Hematopoietic multipotent progenitor cell treated with erythropoietin and hydrocortisone succinate and interleukin-3 and kit ligand, for 8 days (in vitro differentiated cells): ENCODE data around the gene XXYLT1.
"Not testable (repeated sequence)": the region's sequence is repeated elsewhere in the genome, so short reads cannot be mapped to it uniquely, and the experiment has no call there.

ENCODE experiments used
- DNase-seq: peaks from one replicate; pipeline ENCODE4 v3.0.0-alpha.2; 2015

XXYLT1 gene

DNA sequence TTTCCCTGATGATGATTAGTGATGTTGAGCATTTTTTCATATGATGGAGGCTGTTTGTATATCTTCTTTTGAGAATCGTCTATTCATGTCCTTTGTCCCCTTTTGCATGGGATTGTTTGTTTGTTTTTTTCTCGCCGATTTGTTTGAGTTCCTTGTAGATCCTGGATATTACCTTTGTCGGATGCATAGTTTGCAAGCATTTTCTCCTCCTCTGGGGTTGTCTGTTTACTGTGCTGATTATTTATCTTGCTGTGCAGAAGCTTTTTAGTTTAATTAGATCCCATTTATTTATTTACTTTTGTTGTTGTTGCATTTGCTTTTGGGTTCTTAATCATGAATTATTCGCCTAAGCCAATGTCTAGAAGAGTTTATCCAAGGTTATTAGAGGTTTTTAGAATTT, 232.8 kb downstream of the XXYLT1 start:
- DNase-seq, result no peak

GRCh38 chr3:195037586-195037985, 233.4 kb downstream of the XXYLT1 start:
- not testable (repeated sequence) for DNase-seq

- DNase-seq, result no peak
Measured at GRCh38 chr3:195036974-195037373, 234.0 kb downstream of the XXYLT1 start.

- no peak for DNase-seq
Measured at GRCh38 chr3:195036574-195036973, 234.4 kb downstream of the XXYLT1 start.

- DNase-seq, result no peak
Measured at GRCh38 chr3:195036203-195036505, 234.8 kb downstream of the XXYLT1 start.

DNA sequence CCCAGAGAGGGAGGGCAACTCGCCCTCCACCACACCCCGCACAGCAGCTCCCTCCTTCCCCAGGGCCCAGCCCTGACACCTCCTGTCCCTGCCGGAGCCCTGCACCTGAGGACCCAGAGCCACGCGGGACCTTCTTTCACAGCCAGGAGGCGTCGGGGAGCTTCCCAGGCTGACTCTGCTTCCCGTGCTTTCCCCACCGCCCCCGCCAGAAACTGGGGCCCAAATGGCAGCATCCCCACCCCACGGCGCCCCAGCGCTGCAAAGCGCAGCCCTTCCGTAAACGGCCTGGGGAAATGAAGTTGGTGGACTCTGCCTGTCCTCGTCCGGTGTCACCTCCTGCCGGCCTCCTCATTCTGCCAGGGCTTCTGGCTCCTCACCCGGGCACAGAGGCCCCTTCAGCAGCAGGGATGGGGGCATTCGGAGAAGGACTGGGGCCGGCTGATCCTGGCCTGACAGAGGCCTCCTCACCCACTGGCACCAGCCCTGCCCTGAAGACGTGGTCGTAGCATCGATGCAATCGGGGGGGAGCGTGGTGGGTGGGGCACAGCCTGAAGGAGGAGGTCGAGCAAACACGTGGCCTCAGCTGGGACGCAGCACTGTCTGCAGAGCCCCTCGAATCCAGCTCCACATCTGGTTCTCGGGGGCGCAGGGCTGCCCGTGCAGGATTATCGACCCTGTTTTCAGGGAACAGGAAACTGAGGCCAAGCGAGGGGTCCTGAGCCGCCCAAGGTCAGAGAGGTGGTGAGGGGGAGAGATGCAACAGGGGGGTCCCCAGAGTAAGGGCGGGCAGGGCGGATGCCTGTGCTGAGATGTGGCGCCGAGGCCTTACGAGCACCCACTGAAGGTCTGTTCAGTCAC, 235.4 kb downstream of the XXYLT1 start:
- DNase-seq, result no peak

GRCh38 chr3:195034541-195034940, 236.4 kb downstream of the XXYLT1 start:
- DNase-seq, result no peak

DNA sequence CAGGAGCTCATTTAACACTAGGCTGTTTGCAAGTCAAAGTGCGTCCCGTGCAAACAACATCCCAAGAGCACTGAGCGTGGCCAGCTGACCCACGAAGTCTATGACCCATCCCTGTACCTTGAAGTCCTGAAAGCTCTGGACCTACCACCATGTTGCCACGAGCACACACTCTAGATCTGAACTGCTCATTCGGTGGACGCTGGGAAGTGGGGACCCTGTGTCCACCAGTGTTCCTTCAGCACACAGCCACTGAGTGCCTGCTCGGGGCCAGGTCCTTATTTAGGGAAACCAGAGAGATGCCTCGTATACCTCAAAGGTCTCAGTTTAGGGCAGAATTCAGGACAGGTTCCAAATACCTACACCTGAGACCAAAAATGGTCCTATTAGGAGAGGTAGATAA, 236.9 kb downstream of the XXYLT1 start:
- no peak for DNase-seq

- DNase-seq, result no peak
Measured at GRCh38 chr3:195033531-195034091, 237.3 kb downstream of the XXYLT1 start.

GRCh38 chr3:195032955-195033354, 238.0 kb downstream of the XXYLT1 start:
- DNase-seq, result no peak

DNA sequence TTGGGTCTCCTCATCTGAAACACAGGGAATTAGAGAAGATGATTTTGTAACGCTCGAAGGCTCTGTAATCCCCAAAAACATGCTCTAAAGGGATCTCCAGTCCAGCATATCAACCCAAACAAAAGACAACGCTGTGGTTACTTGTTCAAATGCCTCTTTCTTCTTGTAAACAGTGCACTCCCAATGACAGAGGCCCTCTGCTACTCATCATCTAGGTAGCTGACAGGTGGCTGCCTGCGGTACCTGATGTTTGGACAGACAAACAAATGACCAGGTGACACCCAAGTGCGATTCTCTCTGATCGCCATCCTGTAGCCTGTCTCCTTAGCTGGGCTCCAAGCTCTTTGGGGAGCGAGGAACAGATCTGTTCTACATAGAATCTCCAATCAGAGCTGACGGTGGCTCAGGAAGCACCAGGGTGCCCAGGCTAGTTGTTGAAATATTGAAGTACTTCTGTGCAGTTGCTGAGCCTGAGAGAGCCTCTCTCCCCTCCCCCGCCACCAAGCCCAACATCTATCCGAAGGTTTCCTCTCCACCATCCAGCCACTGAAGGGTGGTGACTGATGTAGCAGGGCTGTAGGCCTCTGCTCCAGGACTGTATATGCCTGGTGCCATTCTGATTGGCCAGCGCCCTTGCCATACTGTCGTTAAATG, 238.7 kb downstream of the XXYLT1 start:
- DNase-seq, result no peak

- no peak for DNase-seq
Measured at GRCh38 chr3:195031574-195032003, 239.4 kb downstream of the XXYLT1 start.

DNA sequence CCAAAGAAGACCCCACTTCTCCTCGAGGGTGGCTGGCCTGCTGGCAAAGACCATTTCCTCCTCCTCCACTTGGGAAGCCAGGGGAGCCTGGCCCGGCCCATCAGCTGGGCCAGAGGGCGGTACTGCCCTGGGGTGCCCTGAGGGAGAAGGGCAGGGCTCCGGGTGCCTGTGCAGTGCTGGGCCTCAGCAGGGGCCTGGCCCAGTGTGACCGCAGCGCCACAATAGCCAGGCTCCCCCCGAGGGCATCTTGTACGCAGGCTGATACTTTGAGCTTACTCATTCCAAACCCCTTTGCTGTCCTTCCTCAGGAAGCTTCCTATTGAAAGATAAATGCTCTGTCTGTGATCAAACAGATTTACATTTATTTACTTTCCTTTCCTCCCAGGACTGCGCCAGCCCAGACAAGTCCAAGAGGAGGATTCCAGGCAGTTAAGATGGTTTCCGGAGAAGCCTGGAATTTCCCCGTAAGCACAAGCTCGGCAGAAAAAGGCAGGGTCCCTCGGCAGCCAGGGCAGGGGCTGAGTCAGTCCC, 240.1 kb downstream of the XXYLT1 start:
- no peak for DNase-seq

- DNase-seq, result no peak
Measured at GRCh38 chr3:195028877-195029606, 241.9 kb downstream of the XXYLT1 start.

DNA sequence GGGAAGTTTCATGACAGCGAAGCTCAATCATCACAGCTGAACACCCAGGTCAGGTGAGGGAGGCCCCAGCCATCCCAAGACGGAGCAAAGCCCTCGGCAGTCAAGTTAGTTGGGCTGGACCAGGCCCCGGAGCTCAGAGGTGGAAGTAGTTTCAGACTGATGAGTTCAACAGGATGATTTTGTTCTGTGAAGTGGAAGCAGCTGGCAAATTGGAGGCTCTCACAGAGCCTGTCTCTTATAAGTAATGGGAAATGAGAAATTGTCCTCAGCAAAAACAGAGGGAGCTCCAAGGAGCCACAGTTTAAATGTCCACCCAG, 245.1 kb downstream of the XXYLT1 start:
- no peak for DNase-seq

DNA sequence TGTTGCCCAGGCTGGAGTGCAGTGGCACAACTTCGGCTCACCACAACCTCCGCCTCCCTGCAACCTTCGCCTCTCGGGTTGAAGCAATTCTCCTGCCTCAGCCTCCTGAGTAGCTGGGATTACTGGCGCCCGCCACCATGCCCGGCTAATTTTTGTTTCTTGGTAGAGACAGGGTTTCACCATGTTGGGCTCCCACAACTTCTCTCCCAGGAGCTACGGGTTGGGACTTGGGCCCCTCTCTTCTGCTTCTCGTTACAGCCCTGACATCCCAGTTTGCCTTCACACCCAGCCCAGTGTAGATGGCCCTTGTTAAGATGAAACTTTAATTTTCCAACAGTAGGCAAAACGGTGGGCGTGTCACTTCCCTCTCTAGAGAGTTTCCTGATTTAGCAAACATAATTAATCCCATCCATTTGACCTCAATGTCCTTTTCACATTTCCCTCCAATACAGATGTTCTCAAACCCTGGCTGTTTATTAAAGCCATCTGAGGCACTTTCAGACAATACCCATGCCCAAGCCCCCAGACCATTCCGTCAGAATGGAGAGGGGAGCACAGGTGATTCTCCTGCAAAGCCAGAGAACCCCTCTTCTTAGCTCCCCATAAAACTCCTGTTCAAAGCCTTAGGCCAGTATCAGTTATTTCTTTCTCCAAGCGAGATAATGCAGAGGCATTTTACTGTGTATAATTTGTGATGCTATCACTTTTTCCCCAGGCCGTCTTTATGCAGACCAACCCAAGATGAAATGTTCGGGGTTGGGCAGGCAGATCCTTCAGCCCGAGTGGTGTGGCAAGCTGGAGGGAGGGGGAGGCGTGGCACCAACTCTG, 245.7 kb downstream of the XXYLT1 start:
- DNase-seq, result no peak

DNA sequence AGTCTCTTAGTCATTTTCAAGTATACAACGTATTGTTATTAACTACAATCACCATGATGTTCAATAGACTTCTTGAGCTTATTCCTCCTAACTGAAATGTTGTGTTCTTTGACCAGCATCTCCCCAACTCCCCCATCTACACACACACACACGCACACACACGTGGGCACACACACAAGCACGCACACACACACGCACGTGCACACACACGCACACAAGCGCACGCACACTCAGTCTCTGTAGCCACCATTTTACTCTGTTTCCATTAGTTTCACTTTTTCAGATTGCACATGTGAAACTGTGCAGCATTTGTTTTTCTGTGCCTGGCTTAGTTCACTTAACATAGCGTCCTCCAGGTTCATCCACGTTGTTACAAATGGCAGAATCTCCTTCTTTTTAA, 247.0 kb downstream of the XXYLT1 start:
- DNase-seq, result no peak

GRCh38 chr3:195023576-195023975, 247.4 kb downstream of the XXYLT1 start:
- no peak for DNase-seq

DNA sequence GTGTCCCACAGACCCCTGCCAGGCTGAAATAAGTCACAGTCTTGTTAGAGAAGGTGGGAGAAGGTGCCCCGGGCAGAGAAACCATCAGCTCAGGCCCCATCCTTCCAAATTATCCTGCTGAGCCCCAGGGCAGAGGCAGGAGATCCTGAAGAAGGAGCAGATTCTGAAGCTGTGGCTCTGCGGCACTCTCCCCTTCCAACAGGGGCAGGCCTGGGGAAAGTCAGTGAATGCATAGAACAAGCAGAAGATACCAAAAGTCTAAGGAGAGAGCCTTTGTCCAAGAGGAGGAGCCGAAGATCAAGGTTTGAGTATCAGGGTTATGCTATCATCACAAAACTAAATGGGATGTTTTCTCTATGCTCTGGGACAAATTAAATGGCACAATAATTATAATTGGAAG, 249.3 kb downstream of the XXYLT1 start:
- DNase-seq, result no peak

DNA sequence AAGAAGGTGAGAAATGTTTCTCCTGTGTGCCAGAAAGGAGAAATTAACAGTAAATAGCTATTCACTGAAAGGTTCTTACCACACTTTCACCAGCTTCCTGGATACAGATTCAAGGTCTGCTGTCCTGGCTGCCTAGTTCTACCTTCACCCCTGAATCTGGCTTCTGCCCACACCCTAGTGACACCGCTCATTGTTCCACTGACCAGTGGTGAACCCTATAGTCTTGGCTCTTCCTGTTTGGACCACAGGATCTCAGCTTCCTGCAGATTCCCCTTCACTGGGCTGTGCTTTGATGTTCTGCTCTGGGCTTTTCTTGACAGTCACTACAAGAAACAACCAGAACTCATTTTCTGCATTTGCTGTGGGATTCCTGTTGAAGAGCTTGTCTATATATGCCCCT, 250.0 kb downstream of the XXYLT1 start:
- DNase-seq, result no peak

GRCh38 chr3:195020185-195020584, 250.8 kb downstream of the XXYLT1 start:
- DNase-seq, result no peak

DNA sequence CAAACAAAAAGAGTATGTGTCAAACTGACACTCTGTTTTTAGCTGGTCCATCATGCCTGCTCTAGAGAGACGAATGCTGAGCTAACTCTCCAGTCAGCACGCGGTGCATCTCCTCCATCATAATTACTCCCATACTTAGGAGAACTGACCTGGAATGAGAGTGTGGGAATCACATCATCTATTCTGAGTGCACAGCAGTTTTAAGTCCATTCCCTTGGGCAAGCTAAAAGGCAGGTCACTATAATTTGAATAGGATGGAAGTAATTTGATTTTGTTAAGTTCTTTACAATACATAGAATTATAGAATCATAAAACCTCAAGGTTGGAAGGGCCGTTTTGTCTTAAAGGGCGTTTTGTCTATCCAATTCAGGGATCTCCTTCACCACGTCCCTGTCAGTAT, 251.6 kb downstream of the XXYLT1 start:
- DNase-seq, result no peak
